Measurements from ENCODE around the gene CPA5.
"Not testable (repeated sequence)": the region's sequence is repeated elsewhere in the genome, so short reads cannot be mapped to it uniquely, and the experiment has no call there.

Gene CPA5

GRCh38 chr7:130359276-130359857 lies 14.8 kb downstream of the CPA5 start:
- DNase-seq (ENCODE audit: low spot score): no peak

GRCh38 chr7:130360518-130360917 lies 15.9 kb downstream of the CPA5 start:
- no peak for DNase-seq (ENCODE audit: low spot score)

- no peak for DNase-seq (ENCODE audit: low spot score)
These were observed 17.1 kb downstream of the CPA5 start for GRCh38 chr7:130361681-130362080.

GRCh38 chr7:130362251-130362816 lies 17.7 kb downstream of the CPA5 start:
- DNase-seq (ENCODE audit: low spot score): peak; percentile 60

GRCh38 chr7:130363026-130363847 lies 18.6 kb downstream of the CPA5 start:
- peak; percentile 64 for DNase-seq (ENCODE audit: low spot score)

GRCh38 chr7:130364451-130364850 lies 19.8 kb downstream of the CPA5 start:
- DNase-seq (ENCODE audit: low spot score): no peak

GRCh38 chr7:130365088-130365487 lies 20.5 kb downstream of the CPA5 start:
- DNase-seq (ENCODE audit: low spot score): no peak

- peak; percentile 90 for DNase-seq (ENCODE audit: low spot score)
These were observed 21.2 kb downstream of the CPA5 start for GRCh38 chr7:130365511-130366441.

GRCh38 chr7:130366564-130366963 lies 21.9 kb downstream of the CPA5 start:
- no peak for DNase-seq (ENCODE audit: low spot score)

GRCh38 chr7:130367088-130367755 lies 22.6 kb downstream of the CPA5 start:
- no peak for DNase-seq (ENCODE audit: low spot score)

GRCh38 chr7:130367836-130368746 lies 23.5 kb downstream of the CPA5 start:
- no peak for DNase-seq (ENCODE audit: low spot score)

- no peak for DNase-seq (ENCODE audit: low spot score)
These were observed 24.6 kb downstream of the CPA5 start for GRCh38 chr7:130369110-130369711.

- no peak for DNase-seq (ENCODE audit: low spot score)
These were observed 25.4 kb downstream of the CPA5 start for GRCh38 chr7:130369831-130370550.

GRCh38 chr7:130371046-130371445 lies 26.4 kb downstream of the CPA5 start:
- no peak for DNase-seq (ENCODE audit: low spot score)

- DNase-seq (ENCODE audit: low spot score): no peak
These were observed 28.0 kb downstream of the CPA5 start for GRCh38 chr7:130372402-130373165.

- no peak for DNase-seq (ENCODE audit: low spot score)
These were observed 29.9 kb downstream of the CPA5 start for GRCh38 chr7:130374507-130374906.

- DNase-seq (ENCODE audit: low spot score): not testable (repeated sequence)
These were observed 31.8 kb downstream of the CPA5 start for GRCh38 chr7:130376461-130376860.

- DNase-seq (ENCODE audit: low spot score): no peak
These were observed 32.6 kb downstream of the CPA5 start for GRCh38 chr7:130377178-130377577.

- DNase-seq (ENCODE audit: low spot score): no peak
These were observed 34.4 kb downstream of the CPA5 start for GRCh38 chr7:130379019-130379418.

Measured in left forelimb (tissue), 1 donor.